Measurements from ENCODE around the gene SLC28A2. TPM values are rescaled to one million over a fixed set of nuclear protein-coding genes. Genes with fewer than 3 reads are reported as not detected.

Gene SLC28A2
- total RNA-seq, 1 experiment from 2014 or later: not detected

- H4K20me1 ChIP-seq (ENCODE audit: control insufficient read depth, insufficient read depth, insufficient read length): no peaks in the 10 kb centered on the region
- H2AFZ ChIP-seq (ENCODE audit: low read length): no peak overlapping the region
- no peak overlapping the region for H3K14ac ChIP-seq (ENCODE audit: insufficient read depth, low read length)
- no peak for DNase-seq
- Mint-ChIP-seq H3K9me3 (peaks cover 41 to 48% of the 10 kb centered on the region in 2 experiments), H3K4me1 (no peaks in the 10 kb centered on the region), H3K36me3 (ENCODE audit: insufficient read depth in 1 of 3, low read depth in 3 of 3) (peaks cover 0 to 9% (median 0%) of the 10 kb centered on the region in 3 experiments; a peak in 2 of 7 replicates), H3K27ac (no peak overlapping the region; a peak in 1 of 7 replicates), H3K4me3 (no peak overlapping the region), H3K27me3 (ENCODE audit: low read depth) (peaks cover 7% of the 10 kb centered on the region; the same call in 1 of the 2 replicates)
- H2BK20ac ChIP-seq (ENCODE audit: low read depth, low read length, poor library complexity, severe bottlenecking): no peak overlapping the region
- H2BK12ac ChIP-seq (ENCODE audit: insufficient read length, low read depth, low read length): no peak overlapping the region
- no CpG with 5 or more reads among the region's 4 CpGs for WGBS (ENCODE audit: extremely low coverage, insufficient read length, low lambda C conversion rate)
- H3K18ac ChIP-seq (ENCODE audit: insufficient read length, low read depth, low read length): no peak overlapping the region
- no peak overlapping the region for H3K9ac ChIP-seq (ENCODE audit: extremely low read depth, insufficient read length, low read length)
- H3K79me2 ChIP-seq (ENCODE audit: insufficient read depth, low read length): no peaks in the 10 kb centered on the region
- H4K91ac ChIP-seq (ENCODE audit: insufficient read length, low read depth, low read length): no peak overlapping the region
- H3K9me3 ChIP-seq (ENCODE audit: control insufficient read depth, low read depth, low read length): peaks cover 4% of the 10 kb centered on the region
- no peak overlapping the region for H3K23ac ChIP-seq (ENCODE audit: insufficient read length, low read depth, low read length)
- no peak overlapping the region for H4K5ac ChIP-seq (ENCODE audit: insufficient read length, low read depth, low read length)
- H3K23me2 ChIP-seq (ENCODE audit: insufficient read length, low read depth, low read length, poor library complexity, severe bottlenecking): no peaks in the 10 kb centered on the region
- no peak for TF ChIP-seq CTCF (conservative IDR thresholded peaks at IDR 0.05)
- H3K79me1 ChIP-seq (ENCODE audit: insufficient read depth, low read depth, low read length, poor library complexity, severe bottlenecking): no peaks in the 10 kb centered on the region
- H3K56ac ChIP-seq (ENCODE audit: insufficient read length, low read depth, low read length): no peak overlapping the region
- no peaks in the 10 kb centered on the region for H3K4me1 ChIP-seq (ENCODE audit: insufficient read depth, low read length)
- no peak overlapping the region for H2BK120ac ChIP-seq (ENCODE audit: low read depth, low read length, poor library complexity, severe bottlenecking)
- no peak overlapping the region for H3T11ph ChIP-seq (ENCODE audit: low read length)
- no peak overlapping the region for H2AK5ac ChIP-seq (ENCODE audit: insufficient read length, low read length)
- H3K4ac ChIP-seq (ENCODE audit: low read depth, low read length): no peak overlapping the region
- no peak overlapping the region for H2BK5ac ChIP-seq (ENCODE audit: insufficient read length, low read length)
- H3K27ac ChIP-seq (ENCODE audit: insufficient read length, low read depth, low read length): no peak overlapping the region
- H2BK15ac ChIP-seq (ENCODE audit: low read depth, low read length): no peak overlapping the region
- H3K27me3 ChIP-seq (ENCODE audit: insufficient read depth, low read length): no peaks in the 10 kb centered on the region
- H3K4me2 ChIP-seq (ENCODE audit: insufficient read depth, insufficient read length, low read length): no peak overlapping the region
- H4K8ac ChIP-seq (replicated peaks; ENCODE audit: insufficient read length, low read depth, low read length): no peak overlapping the region
These were observed 20.0 kb upstream of the SLC28A2 start for GRCh38 chr15:45231864-45232562.

Data from H9 (cell line).